GM21576 (cell line): ENCODE data around the gene AREL1.

Experiments
- ATAC-seq: cut with Tn5 transposase; IDR thresholded peaks from one replicate; pipeline ENCODE4 v1.9.1; 2021; ENCODE audit warnings: mild to moderate bottlenecking, moderate library complexity; ENCODE audit not compliant: unreplicated experiment

AREL1 gene

GRCh38 chr14:74697976-74698375, 14.9 kb downstream of the AREL1 start:
- no peak for ATAC-seq

DNA sequence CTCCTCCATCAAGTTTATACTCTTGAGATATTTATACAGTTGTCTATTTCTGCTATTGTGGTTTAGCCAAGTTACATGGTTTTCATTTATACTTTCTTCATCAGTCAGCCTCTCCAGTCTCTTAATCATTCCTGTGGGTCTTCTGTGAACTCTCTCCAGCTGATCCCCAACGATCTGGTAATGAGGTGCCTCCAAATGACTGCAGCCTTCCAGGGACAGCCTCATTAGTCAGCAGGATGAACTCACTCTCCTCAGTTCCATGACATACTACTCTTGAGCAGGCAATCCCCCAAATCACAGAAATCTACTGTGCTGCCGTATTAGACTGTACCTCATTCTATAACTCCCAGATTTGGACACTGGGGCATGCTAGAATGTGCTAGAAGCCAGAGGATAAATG, 15.3 kb downstream of the AREL1 start:
- no peak for ATAC-seq

- no peak for ATAC-seq
Measured at GRCh38 chr14:74697011-74697410, 15.9 kb downstream of the AREL1 start.

DNA sequence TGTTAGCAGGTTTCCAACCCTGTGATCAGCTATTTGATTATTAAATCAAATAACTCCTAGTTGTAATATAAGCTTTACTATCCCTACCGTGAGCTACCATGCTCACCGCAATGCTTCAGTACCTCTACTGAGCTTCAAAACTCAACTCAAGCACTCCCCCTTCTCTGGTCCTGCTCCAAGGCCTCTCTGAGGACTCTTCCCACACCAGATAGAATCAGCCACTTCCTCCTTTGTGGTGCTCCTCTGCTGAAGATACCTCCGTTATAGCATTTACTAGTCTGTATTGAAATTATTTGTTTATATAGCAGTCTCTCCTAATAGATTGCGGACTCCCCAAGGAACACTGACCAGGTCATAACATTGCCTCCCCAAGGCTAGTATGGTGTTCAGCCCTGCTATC, 17.5 kb downstream of the AREL1 start:
- no peak for ATAC-seq

DNA sequence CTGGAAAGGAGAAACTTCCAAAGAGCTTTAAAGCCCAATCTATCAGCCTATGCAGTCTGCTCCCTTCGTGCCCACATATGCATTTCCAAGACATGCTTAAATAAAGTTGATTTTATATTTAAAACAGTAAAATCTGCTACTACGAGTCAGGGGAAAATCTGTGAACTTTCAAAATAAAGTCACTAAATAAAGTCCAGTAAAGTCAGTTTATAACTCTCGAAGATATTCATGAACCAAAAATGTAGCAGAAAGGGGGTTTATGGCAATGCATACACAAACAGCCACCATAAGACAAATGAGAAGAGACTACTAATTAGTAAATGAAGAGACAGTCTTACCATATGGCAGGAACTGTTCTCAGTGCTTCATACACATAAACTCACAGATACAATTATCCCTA, 19.7 kb downstream of the AREL1 start:
- ATAC-seq, result no peak

GRCh38 chr14:74691456-74691855, 21.4 kb downstream of the AREL1 start:
- no peak for ATAC-seq

GRCh38 chr14:74685921-74686678, 26.8 kb downstream of the AREL1 start:
- no peak for ATAC-seq

- no peak for ATAC-seq
Measured at GRCh38 chr14:74685056-74685455, 27.8 kb downstream of the AREL1 start.

DNA sequence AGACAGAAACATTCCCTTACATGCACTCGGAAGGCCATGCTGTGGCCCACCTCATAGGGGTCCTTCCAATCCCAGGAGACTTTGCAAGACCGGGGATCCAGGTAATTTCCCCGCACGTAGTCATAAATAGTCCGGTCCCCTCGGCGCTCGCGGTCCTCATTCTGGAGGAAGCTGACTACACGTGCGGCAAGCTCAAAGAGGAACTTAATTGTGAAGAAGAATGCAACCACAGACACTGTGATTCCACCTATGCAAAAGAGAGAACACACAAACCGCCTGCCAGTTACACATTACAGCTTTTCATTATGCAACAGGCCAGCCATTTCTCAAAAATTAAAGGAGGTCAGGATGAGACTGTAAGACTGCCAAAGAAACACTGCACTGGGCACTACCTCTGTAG, 28.4 kb downstream of the AREL1 start:
- peak; percentile 62 for ATAC-seq

GRCh38 chr14:74683406-74683805, 29.5 kb downstream of the AREL1 start:
- no peak for ATAC-seq

DNA sequence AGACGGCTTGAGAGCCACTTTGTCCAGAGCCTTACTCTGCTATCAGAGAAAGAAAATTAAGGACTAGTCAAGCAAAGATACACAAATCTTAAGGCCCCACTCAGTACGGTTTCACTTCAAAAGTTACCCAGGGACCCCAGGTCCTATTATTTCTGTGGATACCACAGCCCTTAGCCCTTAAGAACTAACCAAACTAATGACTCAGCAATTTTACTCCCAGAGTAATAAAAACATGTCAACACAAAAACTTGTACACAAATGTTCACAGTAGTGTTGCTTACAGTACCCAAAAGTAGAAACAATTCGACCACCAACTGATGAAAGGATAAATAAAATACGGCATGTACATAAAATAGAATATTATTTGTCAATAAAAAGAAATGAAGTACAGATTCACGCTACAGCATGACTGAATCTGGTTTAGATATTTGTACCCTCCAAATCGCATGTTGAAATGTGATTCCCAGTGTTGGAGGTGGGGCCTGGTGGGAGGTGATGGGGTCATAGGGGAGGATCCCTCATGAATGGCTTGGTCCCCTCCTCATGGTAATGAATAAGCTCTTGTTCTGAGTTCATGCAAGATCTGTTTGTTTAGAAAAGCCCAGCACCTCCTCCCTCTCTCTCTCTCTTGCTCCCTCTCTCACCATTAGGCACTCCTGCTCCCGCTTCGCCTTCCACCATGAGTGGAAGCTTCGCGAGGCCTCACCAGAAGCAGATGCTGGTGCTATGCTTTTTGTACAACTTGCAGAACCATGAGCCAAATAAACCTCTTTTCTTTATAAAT, 30.5 kb downstream of the AREL1 start:
- no peak for ATAC-seq

DNA sequence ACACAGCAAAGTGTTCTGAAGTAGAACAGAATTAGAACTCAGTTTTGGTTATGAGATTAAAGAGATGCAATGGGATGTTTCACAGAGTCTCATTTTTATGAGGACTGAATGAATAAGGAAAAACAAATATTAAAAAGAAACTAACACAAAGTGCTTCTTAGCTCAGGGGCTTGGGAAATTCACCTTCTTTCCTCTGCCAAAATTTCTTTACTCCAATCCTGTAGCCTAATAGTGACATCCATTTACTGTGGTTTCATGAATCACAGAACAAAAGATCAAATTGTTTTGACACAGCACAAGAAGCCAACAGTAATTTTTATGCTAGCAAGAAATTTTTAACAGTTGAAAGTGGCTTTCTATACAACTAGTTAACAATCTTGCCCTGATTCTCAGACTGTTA, 37.7 kb downstream of the AREL1 start:
- no peak for ATAC-seq

GRCh38 chr14:74673768-74674167, 39.1 kb downstream of the AREL1 start:
- no peak for ATAC-seq

GRCh38 chr14:74671789-74672188, 41.1 kb downstream of the AREL1 start:
- no peak for ATAC-seq

DNA sequence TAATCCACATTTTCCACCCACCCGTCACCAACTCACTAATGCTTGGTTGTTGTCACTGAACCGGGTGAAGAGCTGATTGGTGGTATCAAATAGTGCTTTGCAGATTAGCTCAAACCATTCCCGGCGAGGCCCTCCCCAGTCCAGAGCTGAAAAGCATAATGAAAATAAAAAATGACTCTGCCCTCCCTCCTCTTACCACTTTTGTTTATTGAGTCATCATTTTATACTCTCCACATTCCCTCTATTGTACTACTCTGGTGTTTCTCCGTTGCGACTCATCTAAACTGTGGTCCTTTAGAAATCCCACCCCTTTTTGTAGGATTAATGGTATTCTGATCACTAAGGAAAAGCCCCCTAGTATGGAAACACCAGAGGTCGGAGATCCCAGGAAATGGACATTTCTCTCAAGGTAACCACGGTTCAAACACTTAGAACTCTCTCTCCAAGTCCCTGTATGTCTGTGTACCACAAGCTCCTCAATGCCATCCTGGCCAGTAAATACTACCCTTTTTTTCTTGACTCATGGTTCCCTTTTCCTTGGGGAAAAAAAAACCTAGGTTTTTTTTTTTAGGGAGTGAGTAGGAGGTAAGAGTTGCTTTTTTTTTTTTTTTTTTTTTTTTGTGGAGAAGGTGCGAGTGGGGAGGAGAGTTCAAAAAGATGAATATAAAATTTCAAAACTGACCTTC, 42.0 kb downstream of the AREL1 start:
- ATAC-seq, result no peak

GRCh38 chr14:74669846-74670245, 43.0 kb downstream of the AREL1 start:
- no peak for ATAC-seq

- no peak for ATAC-seq
Measured at GRCh38 chr14:74669256-74669655, 43.6 kb downstream of the AREL1 start.

- ATAC-seq, result no peak
Measured at GRCh38 chr14:74667758-74668157, 45.1 kb downstream of the AREL1 start.

GRCh38 chr14:74664717-74665116, 48.2 kb downstream of the AREL1 start:
- no peak for ATAC-seq

GRCh38 chr14:74663884-74664283, 49.0 kb downstream of the AREL1 start:
- no peak for ATAC-seq

- no peak for ATAC-seq
Measured at GRCh38 chr14:74661726-74662450, 51.0 kb downstream of the AREL1 start.
